ENCODE data around the gene TRERF1. TPM values are rescaled to one million over a fixed set of nuclear protein-coding genes. Genes with fewer than 3 reads are reported as not detected.

The TRERF1 gene
- total RNA-seq, 4 donors from 2014 or later: 3.3 to 16.3 (median 7.2) TPM

DNA sequence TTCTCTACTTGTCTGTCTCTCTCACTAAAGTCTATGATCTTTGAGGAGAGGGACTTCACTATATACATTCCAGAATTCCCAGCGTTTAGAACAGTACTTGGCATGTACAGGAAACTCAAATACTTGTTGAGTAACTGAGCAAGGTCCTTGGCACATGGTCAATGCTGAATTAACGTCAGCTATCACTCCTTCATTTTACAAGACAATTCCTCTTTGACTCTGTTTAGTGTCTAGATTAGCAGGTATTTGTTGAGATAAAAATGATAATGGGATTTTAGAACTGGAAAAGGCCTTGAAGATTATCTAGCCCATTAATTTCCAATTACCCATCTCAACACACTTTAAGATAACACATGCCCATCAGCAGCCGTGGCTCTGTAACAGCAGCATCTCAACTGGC, 250.3 kb downstream of the TRERF1 start:
- no peak overlapping the region for H3K4me3 ChIP-seq
- DNase-seq: no peak
- no peaks in the 10 kb centered on the region for H3K4me1 ChIP-seq
- TF ChIP-seq, protein P1, sequence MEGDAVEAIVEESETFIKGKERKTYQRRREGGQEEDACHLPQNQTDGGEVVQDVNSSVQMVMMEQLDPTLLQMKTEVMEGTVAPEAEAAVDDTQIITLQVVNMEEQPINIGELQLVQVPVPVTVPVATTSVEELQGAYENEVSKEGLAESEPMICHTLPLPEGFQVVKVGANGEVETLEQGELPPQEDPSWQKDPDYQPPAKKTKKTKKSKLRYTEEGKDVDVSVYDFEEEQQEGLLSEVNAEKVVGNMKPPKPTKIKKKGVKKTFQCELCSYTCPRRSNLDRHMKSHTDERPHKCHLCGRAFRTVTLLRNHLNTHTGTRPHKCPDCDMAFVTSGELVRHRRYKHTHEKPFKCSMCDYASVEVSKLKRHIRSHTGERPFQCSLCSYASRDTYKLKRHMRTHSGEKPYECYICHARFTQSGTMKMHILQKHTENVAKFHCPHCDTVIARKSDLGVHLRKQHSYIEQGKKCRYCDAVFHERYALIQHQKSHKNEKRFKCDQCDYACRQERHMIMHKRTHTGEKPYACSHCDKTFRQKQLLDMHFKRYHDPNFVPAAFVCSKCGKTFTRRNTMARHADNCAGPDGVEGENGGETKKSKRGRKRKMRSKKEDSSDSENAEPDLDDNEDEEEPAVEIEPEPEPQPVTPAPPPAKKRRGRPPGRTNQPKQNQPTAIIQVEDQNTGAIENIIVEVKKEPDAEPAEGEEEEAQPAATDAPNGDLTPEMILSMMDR (IDR thresholded peaks at IDR 0.05): no peak
- intact Hi-C loops (cut with DNase I; ENCODE audit: low total_unique reads): no loop called here
- H3K9me3 ChIP-seq: no peaks in the 10 kb centered on the region
- no peaks in the 10 kb centered on the region for H3K36me3 ChIP-seq
- H3K27ac ChIP-seq: peak overlapping the region; percentile 73 to 80
- no peaks in the 10 kb centered on the region for H3K27me3 ChIP-seq

DNA sequence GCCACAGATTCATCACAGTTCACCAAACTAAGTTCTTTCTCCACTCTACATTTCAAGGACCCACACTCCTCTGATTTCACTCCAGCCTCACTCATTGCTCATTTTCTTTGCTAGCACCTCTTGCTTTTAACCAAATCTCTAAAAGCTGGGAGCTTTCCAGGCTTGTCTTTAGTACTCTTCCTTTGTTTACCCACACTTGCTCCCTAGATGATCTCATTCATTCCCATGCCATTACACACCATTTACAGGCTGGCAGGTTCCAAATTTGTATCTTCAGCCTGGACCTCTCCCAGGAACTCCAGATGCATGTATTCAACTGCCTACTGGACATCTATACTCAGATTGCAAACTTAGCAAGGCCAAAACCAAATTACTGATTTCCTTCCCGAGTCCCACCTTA, 251.7 kb downstream of the TRERF1 start:
- H3K27me3 ChIP-seq: no peaks in the 10 kb centered on the region
- no peak overlapping the region for H3K4me3 ChIP-seq
- H3K9me3 ChIP-seq: no peaks in the 10 kb centered on the region
- H3K36me3 ChIP-seq: no peaks in the 10 kb centered on the region
- peak in 1 of 2 donors; percentile 64 for DNase-seq
- TF ChIP-seq, protein P1 (IDR thresholded peaks at IDR 0.05): no peak
- TF ChIP-seq POLR2A (IDR thresholded peaks at IDR 0.05): no peak
- H3K4me1 ChIP-seq: no peaks in the 10 kb centered on the region
- peak overlapping the region; percentile 73 to 80 for H3K27ac ChIP-seq
- intact Hi-C loops (cut with DNase I; ENCODE audit: low total_unique reads): no loop called here

DNA sequence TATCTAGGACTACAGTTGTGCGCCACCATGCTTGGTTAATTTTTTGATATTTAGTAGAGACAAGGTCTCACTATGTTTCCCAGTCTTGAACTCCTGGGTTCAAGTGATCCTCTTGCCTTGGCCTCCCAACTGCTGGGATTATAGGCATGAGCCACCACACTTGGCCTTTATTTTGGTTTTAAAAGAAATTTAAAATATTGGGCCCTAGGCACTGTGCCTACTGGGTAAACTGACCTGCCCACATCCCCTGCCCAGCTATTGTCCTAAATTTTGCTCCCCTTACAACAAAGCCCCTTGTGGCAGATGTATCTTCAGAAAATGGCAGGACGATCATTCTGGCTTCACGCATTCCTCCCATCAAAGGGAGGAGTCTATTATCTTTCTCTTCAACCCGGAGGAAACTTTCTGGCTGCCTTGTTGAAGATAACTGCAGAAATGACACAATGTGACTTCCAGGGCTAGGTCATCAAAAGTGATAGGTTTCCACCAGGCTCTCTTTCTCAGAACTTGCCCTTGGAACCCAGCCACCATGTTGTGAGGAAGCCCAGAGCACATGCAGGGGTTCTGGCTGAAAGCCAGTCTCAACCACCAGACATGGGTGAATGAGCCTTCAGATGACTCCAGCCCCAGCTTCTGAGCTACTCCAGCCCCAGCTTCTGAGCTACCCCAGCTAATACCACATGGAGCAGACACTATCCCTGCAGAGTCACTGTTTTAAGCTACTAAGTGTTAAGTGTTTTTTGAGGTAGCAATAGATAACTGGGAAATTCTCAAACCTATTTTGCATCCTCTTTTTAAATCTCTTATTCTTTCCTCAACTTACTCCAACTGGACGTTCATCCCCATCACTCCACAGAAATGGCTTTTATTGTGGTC, 252.4 kb downstream of the TRERF1 start:
- Histone ChIP-seq H3K4me3 (no peak overlapping the region), H3K36me3 (no peaks in the 10 kb centered on the region), H3K4me1 (no peaks in the 10 kb centered on the region), H3K27me3 (no peaks in the 10 kb centered on the region), H3K27ac (peak overlapping the region; percentile 73 to 80), H3K9me3 (no peaks in the 10 kb centered on the region)
- TF ChIP-seq, protein P1 (IDR thresholded peaks at IDR 0.05): no peak
- TF ChIP-seq POLR2A (IDR thresholded peaks at IDR 0.05): no peak
- peak in 1 of 2 donors; percentile 36 for DNase-seq
- intact Hi-C loops (cut with DNase I; ENCODE audit: low total_unique reads): no loop called here

DNA sequence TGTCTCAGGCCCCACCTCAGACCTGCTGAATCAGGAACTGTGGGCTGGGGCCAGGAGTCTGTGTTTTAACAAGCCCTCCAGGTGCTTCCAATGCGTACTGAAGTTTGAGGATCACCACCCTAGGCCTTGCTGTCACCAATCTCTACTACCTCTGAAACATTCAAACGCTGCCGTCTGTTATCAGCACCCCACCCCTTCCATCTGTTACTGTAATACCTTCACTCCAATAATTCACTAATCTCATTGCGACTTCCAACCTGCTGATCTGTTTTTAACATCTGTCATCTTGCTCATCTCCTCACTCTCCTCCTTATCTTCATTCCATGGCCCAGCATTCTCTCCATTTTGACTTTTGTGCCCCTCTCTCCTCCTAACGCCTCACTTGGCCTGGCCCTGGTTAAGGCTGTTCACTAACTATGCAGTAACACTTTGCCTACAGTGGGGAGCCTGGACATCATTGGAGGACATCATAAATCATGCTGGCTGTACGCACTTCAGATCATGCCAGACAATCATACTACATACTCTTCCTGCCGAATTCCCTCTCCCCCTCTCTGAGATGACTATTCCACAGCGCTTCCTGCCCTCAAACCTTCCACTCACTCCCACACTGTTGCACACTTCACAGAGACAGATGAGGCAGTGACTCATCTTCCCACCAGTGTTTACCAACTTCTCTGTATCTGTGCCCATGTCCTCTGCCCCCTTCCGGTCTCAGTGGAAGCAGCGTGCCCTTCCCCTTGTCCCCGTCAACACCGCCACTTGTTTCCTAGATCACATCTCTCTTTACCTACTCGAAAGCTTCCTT, 254.0 kb downstream of the TRERF1 start:
- H3K9me3 ChIP-seq: no peaks in the 10 kb centered on the region
- H3K36me3 ChIP-seq: no peaks in the 10 kb centered on the region
- peak overlapping the region; percentile 73 to 80 for H3K27ac ChIP-seq
- intact Hi-C loops (cut with DNase I; ENCODE audit: low total_unique reads): no loop called here
- no peaks in the 10 kb centered on the region for H3K27me3 ChIP-seq
- no peak overlapping the region for H3K4me3 ChIP-seq
- TF ChIP-seq POLR2A (IDR thresholded peaks at IDR 0.05): no peak
- TF ChIP-seq, protein P1 (IDR thresholded peaks at IDR 0.05): peak in 1 of 4 experiments; percentile 31
- DNase-seq: peak; percentile 28 to 70
- no peaks in the 10 kb centered on the region for H3K4me1 ChIP-seq

DNA sequence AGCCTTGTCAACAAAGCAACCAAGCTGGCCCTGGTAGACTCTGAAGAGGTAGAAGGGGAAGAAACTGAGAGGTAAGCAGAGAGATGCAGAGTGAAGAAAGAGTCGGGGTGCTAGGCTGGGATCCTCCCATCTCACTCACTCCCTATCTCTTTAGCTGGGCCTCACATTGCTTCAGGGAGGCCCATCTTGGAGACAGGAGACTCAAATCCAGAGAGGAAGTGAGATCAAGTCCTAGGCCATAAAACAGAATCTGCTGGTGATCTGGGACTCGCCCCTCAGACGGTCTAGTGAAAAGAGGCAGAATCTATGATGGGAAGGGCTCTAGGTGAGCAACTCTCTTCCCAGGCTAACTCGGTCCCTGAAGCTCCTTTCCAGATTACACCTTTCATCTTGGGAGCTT, 256.3 kb downstream of the TRERF1 start:
- Histone ChIP-seq H3K4me1 (no peaks in the 10 kb centered on the region), H3K36me3 (no peaks in the 10 kb centered on the region), H3K9me3 (no peaks in the 10 kb centered on the region), H3K27ac (no peak overlapping the region), H3K27me3 (no peaks in the 10 kb centered on the region), H3K4me3 (no peak overlapping the region)
- DNase-seq: no peak
- intact Hi-C loops (cut with DNase I; ENCODE audit: low total_unique reads): no loop called here
- TF ChIP-seq POLR2A (IDR thresholded peaks at IDR 0.05): no peak
- TF ChIP-seq, protein P1 (IDR thresholded peaks at IDR 0.05): no peak
